Colonic mucosa (tissue), 4 donors: ENCODE data around the gene SMOC1. TPM values are rescaled to one million over a fixed set of nuclear protein-coding genes. Genes with fewer than 3 reads are reported as not detected.
A peak's percentile ranks its signal among the peaks of the same experiment; 100 is the strongest.

ENCODE experiments used
- DNase-seq: peaks from one replicate; pipeline ENCODE4 v3.0.0-alpha.2; 2020
- H3K27ac ChIP-seq: fragments of 200-600 bp; one replicate; pipeline ENCODE4 v1.8.0; 2021
- H3K27me3 ChIP-seq: fragments of 200-600 bp; one replicate; pipeline ENCODE4 v1.8.0; 2021
- H3K36me3 ChIP-seq: fragments of 200-600 bp; one replicate; pipeline ENCODE4 v1.8.0; 2021
- H3K4me1 ChIP-seq: fragments of 200-600 bp; one replicate; pipeline ENCODE4 v1.8.0; 2021; ENCODE audit warnings: mild to moderate bottlenecking
- H3K4me3 ChIP-seq: fragments of 200-600 bp; one replicate; pipeline ENCODE4 v1.8.0; 2021
- H3K9ac ChIP-seq, 2 donors: one replicate each; pipeline ENCODE4 v1.7.0; 2013; ENCODE audit warnings: control low read depth in 2 of 2, low read depth in 2 of 2, low read length in 2 of 2
- H3K9me3 ChIP-seq: fragments of 200-600 bp; one replicate; pipeline ENCODE4 v1.8.0; 2021
- CTCF ChIP-seq: fragments of 200-600 bp; IDR thresholded peaks from one replicate; pipeline ENCODE4 v1.8.0; 2022; ENCODE audit warnings: antibody characterized with exemption, mild to moderate bottlenecking
- intact Hi-C: fragments of 100-400 bp; cut with DNase I; formaldehyde crosslinking; loops from one replicate; pipeline ENCODE4 v1.14.1; 2022
- total RNA-seq, 2 donors: library from RNA; stranded (reverse); fragmentation: NEBNext Ultra II Directional in 1 of 2; extraction: Animal tissue kit (Norgen Biotek cat#: 25700) in 1 of 2; gene quantifications; one replicate each; pipeline ENCODE4 v1.2.1, GENCODE V29; 2021
- donor health status: healthy.
- donor health status: DM: no; HTN: no; CAD: no.
- donor health status: DM: no; HTN: no; CAD: no.

SMOC1 gene
- total RNA-seq, 2 donors from 2014 or later: 0.50 to 0.67 TPM

DNA sequence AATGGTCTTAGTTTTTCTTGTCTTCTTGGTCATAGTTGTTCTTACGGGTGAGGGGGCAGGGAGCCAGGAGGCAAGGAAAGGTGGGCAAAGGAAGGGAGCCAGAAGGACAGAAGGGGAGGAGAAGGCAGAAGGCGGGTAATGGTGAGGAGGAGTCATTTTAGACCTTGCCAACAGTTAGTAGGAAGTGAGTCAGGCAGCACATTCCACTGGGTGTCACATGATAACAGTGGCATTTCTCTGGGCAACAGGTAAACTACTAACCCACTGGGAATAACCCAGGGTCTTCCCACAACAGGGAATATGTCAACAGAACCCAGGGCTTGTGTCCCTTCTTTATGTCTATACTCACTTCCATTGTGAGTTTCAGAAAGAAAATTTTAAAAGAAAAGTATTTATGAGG is 181.9 kb downstream of the SMOC1 start:
- Histone ChIP-seq H3K4me3 (no peak overlapping the region), H3K27me3 (no peaks in the 10 kb centered on the region), H3K9me3 (no peaks in the 10 kb centered on the region), H3K27ac (no peak overlapping the region), H3K4me1 (no peaks in the 10 kb centered on the region), H3K9ac (no peak overlapping the region), H3K36me3 (no peaks in the 10 kb centered on the region)
- no peak for TF ChIP-seq CTCF
- no peak for DNase-seq
- intact Hi-C loops: no loop called here

- no peak for TF ChIP-seq CTCF
Observed at GRCh38 chr14:70064136-70064865, 185.1 kb downstream of the SMOC1 start.

DNA sequence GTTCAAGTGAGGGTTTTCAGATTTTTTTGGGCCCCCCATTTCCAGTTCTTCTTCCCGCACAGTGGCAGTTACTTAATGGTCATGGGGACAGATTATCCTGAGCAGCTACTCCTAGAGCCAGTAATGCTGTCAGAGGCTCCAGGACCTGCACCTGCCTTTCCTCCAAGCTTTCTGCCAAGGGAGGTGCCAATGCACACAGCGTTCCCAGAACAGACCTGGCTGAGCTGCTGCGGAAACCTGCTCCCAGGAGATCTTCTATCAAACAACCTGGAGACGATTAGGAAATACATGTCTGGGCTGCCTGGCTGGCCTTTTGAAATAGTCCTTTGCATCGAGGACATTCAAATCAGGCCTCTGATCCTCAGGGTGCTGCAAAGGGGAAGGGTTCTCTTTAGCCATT is 188.6 kb downstream of the SMOC1 start:
- intact Hi-C loops: no loop called here
- TF ChIP-seq CTCF: no peak

More at GRCh38 chr14:70064136-70064865, 185.1 kb downstream of the SMOC1 start:
- no peaks in the 10 kb centered on the region for H3K27me3 ChIP-seq
- no peak for DNase-seq
- intact Hi-C loops: no loop called here
- H3K36me3 ChIP-seq: no peaks in the 10 kb centered on the region
- no peaks in the 10 kb centered on the region for H3K4me1 ChIP-seq
- H3K9me3 ChIP-seq: no peaks in the 10 kb centered on the region
- no peak overlapping the region for H3K27ac ChIP-seq
- H3K4me3 ChIP-seq: no peak overlapping the region
- no peak overlapping the region for H3K9ac ChIP-seq

GRCh38 chr14:70069186-70069585 is 190.0 kb downstream of the SMOC1 start:
- H3K27ac ChIP-seq: no peak overlapping the region
- H3K36me3 ChIP-seq: no peaks in the 10 kb centered on the region
- H3K9me3 ChIP-seq: no peaks in the 10 kb centered on the region
- no peak for DNase-seq
- no peak for TF ChIP-seq CTCF
- intact Hi-C loops: no loop called here
- H3K4me3 ChIP-seq: no peak overlapping the region
- no peaks in the 10 kb centered on the region for H3K4me1 ChIP-seq
- no peak overlapping the region for H3K9ac ChIP-seq
- H3K27me3 ChIP-seq: no peaks in the 10 kb centered on the region

More for the DNA sequence above, 188.6 kb downstream of the SMOC1 start:
- no peaks in the 10 kb centered on the region for H3K27me3 ChIP-seq
- H3K36me3 ChIP-seq: no peaks in the 10 kb centered on the region
- no peaks in the 10 kb centered on the region for H3K4me1 ChIP-seq
- DNase-seq: no peak
- no peak overlapping the region for H3K9ac ChIP-seq
- no peak overlapping the region for H3K4me3 ChIP-seq
- H3K27ac ChIP-seq: no peak overlapping the region
- no peaks in the 10 kb centered on the region for H3K9me3 ChIP-seq

- no peaks in the 10 kb centered on the region for H3K36me3 ChIP-seq
- intact Hi-C loops: loop anchor here (5.0 kb wide), 1 partner anchor 257 kb away; no protein-coding TSS in a partner anchor
Observed at GRCh38 chr14:70073924-70074566, 194.8 kb downstream of the SMOC1 start.

More at GRCh38 chr14:70073924-70074566, 194.8 kb downstream of the SMOC1 start:
- no peak overlapping the region for H3K9ac ChIP-seq
- H3K9me3 ChIP-seq: no peaks in the 10 kb centered on the region
- TF ChIP-seq CTCF: peak; percentile 78
- DNase-seq: peak; percentile 75
- no peak overlapping the region for H3K27ac ChIP-seq
- no peak overlapping the region for H3K4me3 ChIP-seq
- H3K27me3 ChIP-seq: no peaks in the 10 kb centered on the region
- no peaks in the 10 kb centered on the region for H3K4me1 ChIP-seq
